ENCODE measurements around the gene NR2E1.
A peak's percentile ranks its signal among the peaks of the same experiment; 100 is the strongest.

Gene NR2E1

DNA sequence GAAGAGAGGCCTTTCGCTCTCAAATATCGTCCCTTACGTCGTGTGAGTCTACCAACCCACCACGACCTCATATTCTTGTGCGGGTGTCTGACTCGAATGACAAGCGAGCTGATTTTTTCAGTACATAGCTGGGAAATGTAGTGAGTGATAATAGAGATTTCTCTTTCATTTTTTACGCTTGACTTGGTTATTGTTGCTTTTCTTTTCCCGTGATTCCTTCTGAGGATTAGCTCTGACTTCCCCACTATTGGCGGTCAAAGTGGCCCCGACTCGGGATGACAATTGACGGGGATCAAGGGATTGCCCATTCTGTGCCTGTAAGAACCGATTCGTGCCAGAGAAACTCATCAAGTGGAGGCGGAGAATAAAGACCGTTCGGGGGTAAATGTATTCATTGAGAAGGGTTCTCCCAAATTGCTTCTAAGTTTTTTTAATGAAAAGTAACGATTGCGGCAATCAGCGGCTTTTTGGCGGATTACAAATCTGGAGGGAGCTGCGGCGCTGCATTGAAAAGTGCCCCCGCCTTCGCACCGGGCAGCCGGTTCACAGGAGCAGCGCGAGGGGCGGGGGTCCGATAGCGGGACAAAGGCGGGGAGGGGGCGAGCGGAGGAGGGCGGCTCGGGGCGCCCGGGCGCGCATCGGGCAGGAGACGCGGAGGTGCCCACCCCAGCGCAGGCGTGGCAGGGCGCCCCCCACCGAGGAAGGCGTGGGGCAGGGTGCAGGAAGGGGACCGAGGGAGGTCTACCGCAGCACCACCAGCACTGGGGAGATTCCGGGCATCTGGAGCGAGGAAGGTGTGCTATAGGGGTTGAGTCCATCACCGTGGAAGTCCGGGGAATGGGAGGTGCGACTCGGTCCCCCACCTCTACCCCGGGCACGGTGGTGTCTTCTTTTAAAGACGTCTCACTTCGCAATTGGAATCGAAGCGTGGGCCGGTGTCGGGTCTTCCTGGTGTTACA is 46.7 kb upstream of the NR2E1 start:
- no peak for DNase-seq
- Histone ChIP-seq H3K36me3 (no peaks in the 10 kb centered on the region), H3K27ac (no peak overlapping the region), H3K4me1 (peaks cover 0 to 48% (median 36%) of the 10 kb centered on the region in 4 donors), H3K9me3 (peaks cover 0 to 2% (median 0%) of the 10 kb centered on the region in 3 donors), H3K4me3 (peak overlapping the region; percentile 54 to 58), H3K27me3 (peaks cover 0 to 90% of the 10 kb centered on the region in 2 donors)
- TF ChIP-seq, protein P1, sequence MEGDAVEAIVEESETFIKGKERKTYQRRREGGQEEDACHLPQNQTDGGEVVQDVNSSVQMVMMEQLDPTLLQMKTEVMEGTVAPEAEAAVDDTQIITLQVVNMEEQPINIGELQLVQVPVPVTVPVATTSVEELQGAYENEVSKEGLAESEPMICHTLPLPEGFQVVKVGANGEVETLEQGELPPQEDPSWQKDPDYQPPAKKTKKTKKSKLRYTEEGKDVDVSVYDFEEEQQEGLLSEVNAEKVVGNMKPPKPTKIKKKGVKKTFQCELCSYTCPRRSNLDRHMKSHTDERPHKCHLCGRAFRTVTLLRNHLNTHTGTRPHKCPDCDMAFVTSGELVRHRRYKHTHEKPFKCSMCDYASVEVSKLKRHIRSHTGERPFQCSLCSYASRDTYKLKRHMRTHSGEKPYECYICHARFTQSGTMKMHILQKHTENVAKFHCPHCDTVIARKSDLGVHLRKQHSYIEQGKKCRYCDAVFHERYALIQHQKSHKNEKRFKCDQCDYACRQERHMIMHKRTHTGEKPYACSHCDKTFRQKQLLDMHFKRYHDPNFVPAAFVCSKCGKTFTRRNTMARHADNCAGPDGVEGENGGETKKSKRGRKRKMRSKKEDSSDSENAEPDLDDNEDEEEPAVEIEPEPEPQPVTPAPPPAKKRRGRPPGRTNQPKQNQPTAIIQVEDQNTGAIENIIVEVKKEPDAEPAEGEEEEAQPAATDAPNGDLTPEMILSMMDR (IDR thresholded peaks at IDR 0.05): no peak
- intact Hi-C loops (cut with DNase I; ENCODE audit: low total_unique reads): loop anchor here (10.0 kb wide), 1 partner anchor 376 kb away; no protein-coding TSS in a partner anchor

DNA sequence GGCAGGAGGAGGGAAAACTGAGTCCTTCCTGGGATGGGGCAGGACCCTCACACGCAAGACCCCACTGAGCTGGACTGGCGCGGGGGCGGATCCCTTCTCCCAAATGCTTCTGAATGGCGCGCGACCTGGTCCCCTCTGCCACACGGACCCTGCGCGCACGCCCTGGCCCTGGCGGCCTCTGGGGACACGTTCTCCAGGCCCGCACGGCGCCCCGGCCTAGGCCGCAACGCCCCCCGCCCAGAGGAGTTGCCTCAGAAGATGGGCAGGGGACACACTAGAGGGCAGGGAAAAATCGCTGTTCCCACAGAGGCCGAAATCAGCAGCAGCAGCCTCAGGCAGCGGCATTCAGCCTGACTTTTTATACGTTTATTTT is 46.1 kb upstream of the NR2E1 start:
- TF ChIP-seq, protein P1 (IDR thresholded peaks at IDR 0.05): no peak
- Histone ChIP-seq H3K9me3 (peaks cover 0 to 6% (median 0%) of the 10 kb centered on the region in 3 donors), H3K4me1 (peaks cover 0 to 41% (median 34%) of the 10 kb centered on the region in 4 donors), H3K27ac (no peak overlapping the region), H3K27me3 (peaks cover 0 to 90% of the 10 kb centered on the region in 2 donors), H3K36me3 (no peaks in the 10 kb centered on the region), H3K4me3 (peak overlapping the region in 1 of 2 donors; percentile 58)
- DNase-seq: no peak
- intact Hi-C loops (cut with DNase I; ENCODE audit: low total_unique reads): loop anchor here (10.0 kb wide), 1 partner anchor 375 kb away; no protein-coding TSS in a partner anchor

DNA sequence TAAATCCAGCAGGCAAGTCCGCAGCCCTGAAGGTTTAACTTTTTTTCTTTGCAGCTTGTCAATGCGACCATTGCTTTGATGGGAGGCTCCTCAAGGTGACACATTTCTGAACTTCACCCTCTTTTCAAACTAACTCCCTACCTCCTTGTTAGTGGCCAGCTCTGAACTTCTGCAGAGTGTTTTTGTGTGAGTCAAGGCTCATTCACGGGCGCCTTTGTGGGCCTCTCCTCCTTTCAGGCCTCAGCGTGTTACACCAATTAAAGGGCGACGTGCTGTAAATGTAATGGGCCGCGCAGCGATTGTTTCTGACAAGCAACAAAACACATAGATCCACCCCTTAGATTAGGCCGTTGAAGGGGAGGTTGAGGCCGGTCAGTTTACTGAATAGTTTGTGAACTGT is 45.5 kb upstream of the NR2E1 start:
- DNase-seq: no peak
- H3K4me1 ChIP-seq: peaks cover 0 to 36% (median 28%) of the 10 kb centered on the region in 4 donors
- H3K9me3 ChIP-seq: peaks cover 0 to 6% (median 0%) of the 10 kb centered on the region in 3 donors

DNA sequence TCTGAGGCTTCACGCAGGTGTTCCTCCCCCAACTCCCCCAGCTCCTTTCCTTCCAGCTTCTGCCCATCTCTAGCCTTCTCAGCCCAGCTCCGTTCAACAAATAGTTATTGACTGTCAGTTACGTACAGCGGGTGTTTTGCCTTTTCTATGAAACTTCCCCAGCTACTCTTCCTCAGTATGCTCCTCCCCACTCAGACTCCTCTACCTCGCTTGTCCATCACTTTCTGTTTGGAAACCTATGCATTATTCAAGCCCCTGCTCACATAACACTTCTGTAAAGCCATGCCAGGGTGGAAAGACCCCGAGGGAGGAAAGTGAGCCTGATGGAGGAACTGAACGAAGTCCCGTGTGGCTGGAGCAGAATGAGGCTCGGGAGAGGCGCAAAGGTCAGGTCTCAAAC is 44.2 kb upstream of the NR2E1 start:
- Histone ChIP-seq H3K4me3 (no peak overlapping the region), H3K27ac (no peak overlapping the region), H3K4me1 (peaks cover 0 to 31% (median 24%) of the 10 kb centered on the region in 4 donors), H3K36me3 (no peaks in the 10 kb centered on the region), H3K27me3 (peaks cover 0 to 86% of the 10 kb centered on the region in 2 donors), H3K9me3 (peaks cover 0 to 6% (median 0%) of the 10 kb centered on the region in 3 donors)
- TF ChIP-seq, protein P1 (IDR thresholded peaks at IDR 0.05): no peak
- DNase-seq: no peak
- intact Hi-C loops (cut with DNase I; ENCODE audit: low total_unique reads): no loop called here

More for the DNA sequence above, 45.5 kb upstream of the NR2E1 start:
- intact Hi-C loops (cut with DNase I; ENCODE audit: low total_unique reads): no loop called here
- H3K27ac ChIP-seq: no peak overlapping the region
- no peak overlapping the region for H3K4me3 ChIP-seq
- H3K27me3 ChIP-seq: peaks cover 0 to 90% of the 10 kb centered on the region in 2 donors
- TF ChIP-seq, protein P1 (IDR thresholded peaks at IDR 0.05): no peak
- H3K36me3 ChIP-seq: no peaks in the 10 kb centered on the region

DNA sequence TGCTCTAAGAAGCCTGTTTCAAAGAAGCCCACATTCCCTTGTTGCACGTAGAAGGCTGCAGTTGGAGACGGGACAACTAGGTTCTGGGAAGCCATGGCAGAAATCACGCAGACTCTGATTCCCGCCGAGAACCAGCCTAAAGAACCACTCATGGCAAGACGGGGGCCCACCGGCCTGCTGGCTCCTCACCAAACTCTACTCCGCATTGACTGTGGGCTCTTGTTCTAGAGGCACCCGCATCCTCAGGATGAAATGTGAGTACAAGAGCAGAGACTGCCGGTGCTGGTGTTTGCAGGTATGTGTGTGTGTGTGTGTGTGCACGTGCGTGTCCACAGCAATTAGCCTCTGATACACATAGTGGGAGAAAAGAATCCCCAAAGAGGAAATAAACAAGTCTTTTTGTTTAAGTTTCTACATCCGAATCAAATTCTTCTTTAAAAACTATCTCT is 42.3 kb upstream of the NR2E1 start:
- Histone ChIP-seq H3K36me3 (no peaks in the 10 kb centered on the region), H3K4me3 (no peak overlapping the region), H3K27me3 (peaks cover 0 to 70% of the 10 kb centered on the region in 2 donors), H3K27ac (no peak overlapping the region), H3K4me1 (peaks cover 0 to 14% (median 9%) of the 10 kb centered on the region in 4 donors), H3K9me3 (peaks cover 0 to 6% (median 0%) of the 10 kb centered on the region in 3 donors)
- TF ChIP-seq, protein P1 (IDR thresholded peaks at IDR 0.05): no peak
- intact Hi-C loops (cut with DNase I; ENCODE audit: low total_unique reads): no loop called here
- no peak for DNase-seq

Measured in tibial artery (tissue), 4 donors.